CD4-positive, alpha-beta T cell (primary cell): ENCODE measurements around the gene PPM1F. TPM values are rescaled to one million over a fixed set of nuclear protein-coding genes. Genes with fewer than 3 reads are reported as not detected.

ENCODE experiments used
- ATAC-seq: fragments of 200-7000 bp; cut with Tn5 transposase; one replicate; pipeline ENCODE4 v1.10.0; 2022; ENCODE audit warnings: mild to moderate bottlenecking; ENCODE audit not compliant: poor library complexity
- CTCF ChIA-PET: fragments of 350-600 bp; sonication (Branson Sonifier 250); formaldehyde crosslinking; loops from one replicate; lab custom pipeline; 2021; ENCODE audit warnings: antibody characterized with exemption, inconsistent platforms; lab: Charles Lee
- POLR2A ChIA-PET: fragments of 350-600 bp; sonication (Branson Sonifier 250); formaldehyde crosslinking; loops from one replicate; lab custom pipeline; 2021; ENCODE audit warnings: antibody characterized with exemption, inconsistent platforms; lab: Charles Lee
- DNase-seq, 14 experiments: peaks; one replicate each; pipeline ENCODE4 v3.0.0-alpha.2; 2013 to 2020; ENCODE audit warnings: mixed read lengths in 2 of 14
- H3K27ac ChIP-seq, 2 donors: one replicate each; pipeline versions ENCODE4 v1.5.1 to v1.7.0; 2013; ENCODE audit warnings: low read length in 2 of 2, low read depth in 1 of 2, mild to moderate bottlenecking in 1 of 2
- H3K27me3 ChIP-seq, 2 experiments: 1 replicate in 1 of 2; 2 replicates in 1 of 2; pipeline versions ENCODE4 v1.6.1 to v1.7.0; 2013; ENCODE audit warnings: low read length in 2 of 2, control low read depth in 1 of 2, mild to moderate bottlenecking in 1 of 2, moderate library complexity in 1 of 2; ENCODE audit not compliant: insufficient read depth in 2 of 2, control insufficient read depth in 1 of 2
- H3K36me3 ChIP-seq: one replicate; pipeline ENCODE4 v1.6.1; 2013; ENCODE audit warnings: low read length, control low read depth; ENCODE audit not compliant: insufficient read depth
- H3K4me1 ChIP-seq: one replicate; pipeline ENCODE4 v1.6.1; 2013; ENCODE audit warnings: low read length, control low read depth; ENCODE audit not compliant: insufficient read depth
- H3K4me3 ChIP-seq: one replicate; pipeline ENCODE4 v1.5.1; 2013; ENCODE audit warnings: mild to moderate bottlenecking, low read length, moderate library complexity
- H3K9me3 ChIP-seq, 2 experiments: 1 replicate in 1 of 2; 2 replicates in 1 of 2; pipeline versions ENCODE4 v1.6.1 to v1.7.0; 2013; ENCODE audit warnings: low read length in 2 of 2, mild to moderate bottlenecking in 2 of 2, control low read depth in 1 of 2, moderate library complexity in 1 of 2; ENCODE audit not compliant: control insufficient read depth in 1 of 2, insufficient read depth in 1 of 2
- H3K27ac Mint-ChIP-seq: one replicate; pipeline ENCODE4 v1.8.0; 2020; ENCODE audit warnings: mixed read lengths
- H3K27me3 Mint-ChIP-seq: one replicate; pipeline ENCODE4 v1.8.0; 2021; ENCODE audit warnings: mixed read lengths
- H3K36me3 Mint-ChIP-seq: one replicate; pipeline ENCODE4 v1.8.0; 2021; ENCODE audit warnings: low read depth, mixed read lengths
- H3K4me1 Mint-ChIP-seq: one replicate; pipeline ENCODE4 v1.8.0; 2021; ENCODE audit warnings: low read depth, mixed read lengths
- H3K4me3 Mint-ChIP-seq: one replicate; pipeline ENCODE4 v1.8.0; 2020; ENCODE audit warnings: mild to moderate bottlenecking, mixed read lengths
- H3K9me3 Mint-ChIP-seq: one replicate; pipeline ENCODE4 v1.8.0; 2020; ENCODE audit warnings: mixed read lengths
- intact Hi-C, 2 experiments: fragments of 100-400 bp; cut with DNase I in 1 of 2; cut with micrococcal nuclease in 1 of 2; formaldehyde crosslinking; loops; one replicate each; pipeline versions ENCODE4 v1.15.1 to v1.9.0; 2023 to 2025; cut with DNase I, micrococcal nuclease
- total RNA-seq, 174 experiments: library from RNA in 2 of 174; stranded (reverse) in 2 of 174; gene quantifications; one replicate each; pipeline ENCODE4 v1.2.3 and lab custom pipeline; 2021 to 2026
- TF ChIP-seq, protein P1 (sequence below): fragments of 200-600 bp; IDR thresholded peaks from one replicate; pipeline ENCODE4 v1.8.0; 2022; ENCODE audit warnings: antibody characterized with exemption, mild to moderate bottlenecking

The PPM1F gene
- total RNA-seq, 2 experiments from 2014 or later: 18.0 to 18.3 TPM

- no peak for DNase-seq
- H3K27ac Mint-ChIP-seq: no peak overlapping the region
- TF ChIP-seq, protein P1, sequence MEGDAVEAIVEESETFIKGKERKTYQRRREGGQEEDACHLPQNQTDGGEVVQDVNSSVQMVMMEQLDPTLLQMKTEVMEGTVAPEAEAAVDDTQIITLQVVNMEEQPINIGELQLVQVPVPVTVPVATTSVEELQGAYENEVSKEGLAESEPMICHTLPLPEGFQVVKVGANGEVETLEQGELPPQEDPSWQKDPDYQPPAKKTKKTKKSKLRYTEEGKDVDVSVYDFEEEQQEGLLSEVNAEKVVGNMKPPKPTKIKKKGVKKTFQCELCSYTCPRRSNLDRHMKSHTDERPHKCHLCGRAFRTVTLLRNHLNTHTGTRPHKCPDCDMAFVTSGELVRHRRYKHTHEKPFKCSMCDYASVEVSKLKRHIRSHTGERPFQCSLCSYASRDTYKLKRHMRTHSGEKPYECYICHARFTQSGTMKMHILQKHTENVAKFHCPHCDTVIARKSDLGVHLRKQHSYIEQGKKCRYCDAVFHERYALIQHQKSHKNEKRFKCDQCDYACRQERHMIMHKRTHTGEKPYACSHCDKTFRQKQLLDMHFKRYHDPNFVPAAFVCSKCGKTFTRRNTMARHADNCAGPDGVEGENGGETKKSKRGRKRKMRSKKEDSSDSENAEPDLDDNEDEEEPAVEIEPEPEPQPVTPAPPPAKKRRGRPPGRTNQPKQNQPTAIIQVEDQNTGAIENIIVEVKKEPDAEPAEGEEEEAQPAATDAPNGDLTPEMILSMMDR: no peak
- H3K36me3 Mint-ChIP-seq: no peaks in the 10 kb centered on the region
- H3K9me3 Mint-ChIP-seq: no peaks in the 10 kb centered on the region
- H3K27me3 ChIP-seq: no peaks in the 10 kb centered on the region
- no peak overlapping the region for H3K4me3 Mint-ChIP-seq
- H3K27ac ChIP-seq: no peak overlapping the region
- ChIA-PET CTCF (no interaction called here), POLR2A (no interaction called here)
- no peaks in the 10 kb centered on the region for H3K9me3 ChIP-seq
- intact Hi-C loops: no loop called here
- ATAC-seq: no peak
- H3K27me3 Mint-ChIP-seq: peaks cover 14% of the 10 kb centered on the region
- no peaks in the 10 kb centered on the region for H3K36me3 ChIP-seq
- peaks cover 14% of the 10 kb centered on the region for H3K4me1 ChIP-seq
- H3K4me1 Mint-ChIP-seq: peaks cover 26% of the 10 kb centered on the region
- no peak overlapping the region for H3K4me3 ChIP-seq
Measured at GRCh38 chr22:21985214-21985613, 32.6 kb upstream of the PPM1F start.

DNA sequence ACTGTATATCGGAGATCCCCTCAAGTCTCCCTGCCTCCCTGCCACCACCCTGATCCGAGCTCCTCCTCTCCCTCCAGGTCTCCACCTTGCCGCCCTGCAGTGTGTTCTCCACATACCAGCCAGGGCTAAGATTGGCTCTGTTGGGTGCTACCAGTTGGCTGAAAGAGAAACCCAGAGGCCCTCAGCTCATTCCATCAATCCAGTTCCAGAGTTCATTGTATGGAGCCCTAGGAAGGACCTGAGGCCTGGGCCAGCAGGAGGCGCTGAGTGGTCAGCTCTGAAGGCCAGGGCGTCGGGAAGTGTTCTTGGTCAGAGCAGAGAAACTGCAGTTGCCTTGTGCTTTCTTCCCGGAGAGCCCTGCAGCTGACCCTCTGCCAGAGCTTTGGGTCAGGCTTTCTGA is 32.1 kb upstream of the PPM1F start:
- intact Hi-C loops: no loop called here
- peak overlapping the region; percentile 79 for H3K4me3 Mint-ChIP-seq
- Histone ChIP-seq H3K36me3 (no peaks in the 10 kb centered on the region), H3K27ac (no peak overlapping the region), H3K9me3 (no peaks in the 10 kb centered on the region), H3K4me1 (peaks cover 14% of the 10 kb centered on the region), H3K4me3 (no peak overlapping the region), H3K27me3 (no peaks in the 10 kb centered on the region)
- peak overlapping the region; percentile 68 for H3K27ac Mint-ChIP-seq
- ATAC-seq (no peak), DNase-seq (no peak)
- H3K27me3 Mint-ChIP-seq: peaks cover 13% of the 10 kb centered on the region
- TF ChIP-seq, protein P1: no peak
- peaks cover 30% of the 10 kb centered on the region for H3K4me1 Mint-ChIP-seq
- CTCF ChIA-PET: no interaction called here
- no peaks in the 10 kb centered on the region for H3K36me3 Mint-ChIP-seq
- no peaks in the 10 kb centered on the region for H3K9me3 Mint-ChIP-seq
- POLR2A ChIA-PET: no interaction called here

DNA sequence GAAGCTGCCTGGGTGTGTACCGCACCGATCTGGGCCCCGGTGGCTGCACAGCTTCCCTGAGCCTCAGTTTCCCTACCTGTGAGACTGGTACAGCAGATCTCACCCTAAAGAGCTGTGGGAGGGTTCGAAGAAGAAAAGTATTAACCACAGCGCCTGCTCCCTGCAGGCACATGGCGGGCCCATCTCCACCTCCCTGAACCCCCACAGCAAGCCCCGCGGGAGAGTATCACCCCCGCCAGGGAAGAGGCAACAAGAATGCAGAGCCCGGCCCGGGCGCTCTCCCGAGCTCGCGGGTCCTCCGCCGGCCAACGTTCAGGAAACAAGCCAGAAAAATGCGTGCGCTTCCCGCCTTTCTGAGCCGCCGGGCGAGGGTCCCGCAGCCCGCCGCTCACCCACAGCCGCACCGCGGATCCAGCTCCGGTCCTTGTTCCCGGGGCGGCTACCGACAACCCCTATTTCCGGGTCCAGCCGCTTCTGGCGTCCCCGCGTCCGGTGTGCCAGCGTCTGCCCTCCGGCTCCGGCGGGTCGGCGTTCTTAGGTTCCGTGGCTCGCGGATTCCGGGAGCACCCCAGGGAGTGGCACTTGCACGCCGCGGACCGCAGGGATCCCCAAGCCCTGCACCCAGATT is 29.8 kb upstream of the PPM1F start, which contains the start of gene TOP3B:
Gene TOP3B (minus strand): TSS at position 450 of the 628 bp plus-strand sequence. CDS start 7,078 bp downstream, outside the sequence.
- no peaks in the 10 kb centered on the region for H3K9me3 ChIP-seq
- Mint-ChIP-seq H3K9me3 (no peaks in the 10 kb centered on the region), H3K36me3 (peaks cover 15% of the 10 kb centered on the region), H3K27me3 (no peaks in the 10 kb centered on the region), H3K4me1 (peaks cover 49% of the 10 kb centered on the region), H3K27ac (peak within 1 kb of the TSS; percentile 84), H3K4me3 (peak within 1 kb of the TSS; percentile 94)
- H3K36me3 ChIP-seq: peaks cover 3% of the 10 kb centered on the region
- POLR2A ChIA-PET: interaction anchor here (0.6 to 2.3 kb wide), 7 partner anchors 9 to 1912 kb away, joined by 3 to 12 read pairs (median 3); partner anchors contain the start of genes MIF and PPM1F
- intact Hi-C loops: no loop called here
- no peaks in the 10 kb centered on the region for H3K27me3 ChIP-seq
- H3K4me1 ChIP-seq: peaks cover 14% of the 10 kb centered on the region
- H3K4me3 ChIP-seq: peak within 1 kb of the TSS; percentile 80
- peak within 1 kb of the TSS; percentile 55 to 76 for H3K27ac ChIP-seq
- ATAC-seq: peak; percentile 94
- CTCF ChIA-PET: interaction anchor here (1.6 to 3.2 kb wide), 3 partner anchors 10 to 44 kb away, joined by 7 to 17 read pairs (median 10); partner anchors contain the start of gene PPM1F
- DNase-seq: peak; percentile 69 to 89 (median 77)
- TF ChIP-seq, protein P1: no peak
